HG02588 (cell line): ENCODE data around the gene TGM6.

Experiments used
- ATAC-seq: cut with Tn5 transposase; IDR thresholded peaks from one replicate; pipeline ENCODE4 v1.9.1; 2021; ENCODE audit warnings: mild to moderate bottlenecking, moderate library complexity; ENCODE audit not compliant: unreplicated experiment

The TGM6 gene

GRCh38 chr20:2451939-2452732 is 71.4 kb downstream of the TGM6 start:
- no peak for ATAC-seq

GRCh38 chr20:2453792-2454191 is 73.1 kb downstream of the TGM6 start:
- no peak for ATAC-seq

- ATAC-seq = no peak
Observed at GRCh38 chr20:2455771-2456497, 75.2 kb downstream of the TGM6 start.

- ATAC-seq = no peak
Observed at GRCh38 chr20:2458919-2459499, 78.3 kb downstream of the TGM6 start.

- ATAC-seq = no peak
Observed at GRCh38 chr20:2459981-2460751, 79.5 kb downstream of the TGM6 start.

GRCh38 chr20:2460752-2461424 is 80.2 kb downstream of the TGM6 start:
- no peak for ATAC-seq

- ATAC-seq = no peak
Observed at GRCh38 chr20:2462484-2462883, 81.8 kb downstream of the TGM6 start.

- ATAC-seq = no peak
Observed at GRCh38 chr20:2463616-2464365, 83.1 kb downstream of the TGM6 start.

- no peak for ATAC-seq
Observed at GRCh38 chr20:2465100-2465499, 84.4 kb downstream of the TGM6 start.

GRCh38 chr20:2467412-2467811 is 86.7 kb downstream of the TGM6 start:
- ATAC-seq = no peak

- ATAC-seq = no peak
Observed at GRCh38 chr20:2468581-2469407, 88.1 kb downstream of the TGM6 start.

GRCh38 chr20:2469991-2470422 is 89.3 kb downstream of the TGM6 start:
- peak; percentile 32 for ATAC-seq

GRCh38 chr20:2470423-2471193 is 89.9 kb downstream of the TGM6 start, which contains the start of gene SNRPB:
Gene SNRPB (minus strand): TSS chr20:2470789. CDS start chr20:2470690, 99 bp downstream.
- ATAC-seq = peak; percentile 96

- no peak for ATAC-seq
Observed at GRCh38 chr20:2473516-2473915, 92.8 kb downstream of the TGM6 start.

- no peak for ATAC-seq
Observed at GRCh38 chr20:2475850-2476741, 95.4 kb downstream of the TGM6 start.

- ATAC-seq = no peak
Observed at GRCh38 chr20:2476742-2477615, 96.3 kb downstream of the TGM6 start.
